ENCODE measurements around the gene DIP2C.

DNA sequence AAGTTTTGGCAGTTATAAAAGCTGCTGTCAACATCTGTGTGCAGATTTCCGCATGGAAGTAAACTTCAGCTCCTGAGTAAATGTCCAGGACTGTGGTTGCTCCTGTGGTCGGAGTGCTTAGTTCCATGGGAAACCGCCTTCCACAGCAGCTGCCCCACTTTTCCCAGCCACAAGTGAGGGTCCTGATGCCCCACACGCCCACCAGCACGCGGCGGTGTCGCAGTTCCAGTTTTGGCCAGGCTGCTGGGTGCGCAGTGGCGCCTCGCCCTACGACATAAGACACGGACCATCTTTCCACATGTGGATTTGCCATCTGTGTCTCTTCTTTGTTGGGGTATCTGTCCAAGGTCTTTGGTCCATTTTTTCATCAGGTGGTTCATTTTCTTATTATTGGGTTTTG, 167.1 kb downstream of the DIP2C start:
- TF ChIP-seq FOXM1 (IDR thresholded peaks at IDR 0.05; ENCODE audit: borderline replicate concordance) (no peak), FOXK2 (IDR thresholded peaks at IDR 0.05) (no peak), SP1 (IDR thresholded peaks at IDR 0.05) (no peak), NFRKB (IDR thresholded peaks at IDR 0.05) (no peak), SUZ12 (IDR thresholded peaks at IDR 0.05) (no peak), CTBP1 (IDR thresholded peaks at IDR 0.05; ENCODE audit: borderline replicate concordance) (no peak), HDGF (IDR thresholded peaks at IDR 0.05; ENCODE audit: borderline replicate concordance) (no peak)

All from HEK293T (cell line).